Muscle of leg (tissue), 11 donors: ENCODE results near the gene SEPTIN5. TPM values are rescaled to one million over a fixed set of nuclear protein-coding genes. Genes with fewer than 3 reads are reported as not detected.

Experiments
- DNase-seq: peaks from one replicate; pipeline ENCODE4 v3.0.0; 2013
- H3K27ac ChIP-seq: one replicate; pipeline ENCODE4 v1.5.1; 2013; ENCODE audit warnings: mild to moderate bottlenecking, low read length, control low read depth
- H3K27me3 ChIP-seq: one replicate; pipeline ENCODE4 v1.6.1; 2013; ENCODE audit warnings: low read length; ENCODE audit not compliant: control insufficient read depth, insufficient read depth
- H3K36me3 ChIP-seq: one replicate; pipeline ENCODE4 v1.6.1; 2013; ENCODE audit warnings: low read length; ENCODE audit not compliant: control insufficient read depth, insufficient read depth
- H3K4me1 ChIP-seq: one replicate; pipeline ENCODE4 v1.6.1; 2013; ENCODE audit warnings: low read length; ENCODE audit not compliant: control insufficient read depth, insufficient read depth
- H3K4me3 ChIP-seq: one replicate; pipeline ENCODE4 v1.5.1; 2013; ENCODE audit warnings: low read length, control low read depth
- H3K9me3 ChIP-seq: replicated peaks from 2 replicates; pipeline ENCODE4 v1.6.1; 2013; ENCODE audit warnings: low read depth, low read length; ENCODE audit not compliant: control insufficient read depth
- WGBS: methylation state at CpG from one replicate; pipeline ENCODE4 v1.1.5; 2013; ENCODE audit warnings: missing lambda C conversion rate; ENCODE audit not compliant: insufficient coverage; 5-methylcytosine and 5-hydroxymethylcytosine counted together
- polyA plus RNA-seq, 8 donors: library from polyadenylated mRNA; unstranded; fragments of 120-200 nt; gene quantifications; one replicate each; pipeline versions ENCODE4 v1.2.1 to v1.2.3, GENCODE V29; 2013; ENCODE audit warnings: inconsistent platforms in 1 of 8, low replicate concordance in 1 of 8; ENCODE audit not compliant: insufficient read length in 8 of 8, insufficient read depth in 1 of 8
- total RNA-seq: library from RNA; stranded (reverse); fragments of 120-200 nt; gene quantifications from one replicate; pipeline ENCODE4 v1.2.4, GENCODE V29; 2013

The SEPTIN5 gene
- total and polyA plus RNA-seq, 9 donors = 67.6 to 122 (median 105) TPM

GRCh38 chr22:19770349-19771220 lies 56.3 kb downstream of the SEPTIN5 start:
- no peak for DNase-seq
- 84% methylated on average over 20 of the region's 25 CpGs for WGBS
- H3K27ac ChIP-seq = no peak overlapping the region
- H3K36me3 ChIP-seq = peaks cover 5% of the 10 kb centered on the region
- no peak overlapping the region for H3K4me3 ChIP-seq
- H3K9me3 ChIP-seq = no peaks in the 10 kb centered on the region
- H3K4me1 ChIP-seq = peaks cover 20% of the 10 kb centered on the region
- H3K27me3 ChIP-seq = peaks cover 77% of the 10 kb centered on the region

GRCh38 chr22:19772422-19772672 lies 58.0 kb downstream of the SEPTIN5 start:
- peaks cover 77% of the 10 kb centered on the region for H3K27me3 ChIP-seq
- H3K27ac ChIP-seq = no peak overlapping the region
- no peak overlapping the region for H3K4me3 ChIP-seq
- peaks cover 13% of the 10 kb centered on the region for H3K4me1 ChIP-seq
- H3K9me3 ChIP-seq = no peaks in the 10 kb centered on the region
- WGBS = 88% methylated on average over 3 of the region's 4 CpGs
- peaks cover 5% of the 10 kb centered on the region for H3K36me3 ChIP-seq
- DNase-seq = no peak

Other genes starting within 250 kb of the SEPTIN5 start
- 27.8 TPM for gene UFD1, start 235.3 kb upstream of the SEPTIN5 start, total RNA-seq
- 10 to 100 TPM; 38.1 to 58.8 (median 47.0) TPM for gene UFD1, start 235.3 kb upstream of the SEPTIN5 start, polyA plus RNA-seq
- gene CDC45, start 234.6 kb upstream of the SEPTIN5 start, total RNA-seq = 6.1 TPM
- 10 to 100 TPM in 3 of 8 donors, 1 to 10 TPM in 5; 8.3 to 12.7 (median 9.5) TPM for gene CDC45, start 234.6 kb upstream of the SEPTIN5 start, polyA plus RNA-seq
- gene CLDN5, start 190.1 kb upstream of the SEPTIN5 start, total RNA-seq = 50.8 TPM
- gene CLDN5, start 190.1 kb upstream of the SEPTIN5 start, polyA plus RNA-seq = 10 to 100 TPM; 34.8 to 78.1 (median 52.1) TPM
- 13.7 TPM for gene GP1BB, start 9.0 kb downstream of the SEPTIN5 start, total RNA-seq
- 10 to 100 TPM in 4 of 8 donors, 1 to 10 TPM in 4; 7.9 to 25.2 (median 10.9) TPM for gene GP1BB, start 9.0 kb downstream of the SEPTIN5 start, polyA plus RNA-seq
- 7.2 TPM for gene TBX1, start 46.3 kb downstream of the SEPTIN5 start, total RNA-seq
- gene TBX1, start 46.3 kb downstream of the SEPTIN5 start, polyA plus RNA-seq = 10 to 100 TPM in 6 of 8 donors, 1 to 10 TPM in 2; 8.7 to 50.3 (median 18.0) TPM
- 4.6 TPM for gene GNB1L, start 140.4 kb downstream of the SEPTIN5 start, total RNA-seq
- 1 to 10 TPM; 3.0 to 6.9 (median 4.5) TPM for gene GNB1L, start 140.4 kb downstream of the SEPTIN5 start, polyA plus RNA-seq
- gene RTL10, start 140.4 kb downstream of the SEPTIN5 start, total RNA-seq = 12.7 TPM
- 10 to 100 TPM; 10.8 to 15.8 (median 12.6) TPM for gene RTL10, start 140.4 kb downstream of the SEPTIN5 start, polyA plus RNA-seq
- 61.9 TPM for gene COMT, start 227.3 kb downstream of the SEPTIN5 start, total RNA-seq
- gene COMT, start 227.3 kb downstream of the SEPTIN5 start, polyA plus RNA-seq = 100 to 1,000 TPM in 1 of 8 donors, 10 to 100 TPM in 7; 77.1 to 104 (median 81.6) TPM
- 17.0 TPM for gene TXNRD2, start 227.3 kb downstream of the SEPTIN5 start, total RNA-seq
- 10 to 100 TPM; 14.1 to 21.5 (median 17.9) TPM for gene TXNRD2, start 227.3 kb downstream of the SEPTIN5 start, polyA plus RNA-seq